WI38 (cell line): Measurements from ENCODE around the gene TAB2.

Source experiments
- H3K4me3 ChIP-seq: 2 replicates; pipeline ENCODE4 v1.5.1; 2011; ENCODE audit warnings: low read depth, mild to moderate bottlenecking, control low read depth, low read length
- CTCF ChIP-seq: IDR thresholded peaks from 2 replicates; pipeline ENCODE4 v1.5.1; 2012; ENCODE audit warnings: low read depth, mild to moderate bottlenecking, control low read depth, low read length

TAB2 gene

GRCh38 chr6:149318581-149319286 lies 1.2 kb downstream of the TAB2 start:
- TF ChIP-seq CTCF: no peak

GRCh38 chr6:149319422-149319821 lies 1.9 kb downstream of the TAB2 start:
- H3K4me3 ChIP-seq: peak overlapping the region; percentile 80
- TF ChIP-seq CTCF: no peak

More at GRCh38 chr6:149318581-149319286, 1.2 kb downstream of the TAB2 start:
- H3K4me3 ChIP-seq: peak overlapping the region; percentile 80

- peak overlapping the region; percentile 80; the same call in 1 of the 2 replicates for H3K4me3 ChIP-seq
Measured at GRCh38 chr6:149320016-149320415, 2.5 kb downstream of the TAB2 start.

- no peak for TF ChIP-seq CTCF
- H3K4me3 ChIP-seq: no peak overlapping the region
Measured at GRCh38 chr6:149320796-149321195, 3.3 kb downstream of the TAB2 start.

- H3K4me3 ChIP-seq: no peak overlapping the region
- TF ChIP-seq CTCF: no peak
Measured at GRCh38 chr6:149323353-149323752, 5.8 kb downstream of the TAB2 start.

GRCh38 chr6:149323925-149324324 lies 6.4 kb downstream of the TAB2 start:
- no peak for TF ChIP-seq CTCF
- no peak overlapping the region for H3K4me3 ChIP-seq

GRCh38 chr6:149324428-149324827 lies 6.9 kb downstream of the TAB2 start:
- TF ChIP-seq CTCF: no peak
- H3K4me3 ChIP-seq: no peak overlapping the region
